Endodermal cell (in vitro differentiated cells): Measurements from ENCODE around the gene CDK5RAP2. TPM values are rescaled to one million over a fixed set of nuclear protein-coding genes. Genes with fewer than 3 reads are reported as not detected.

Experiments
- DNase-seq: peaks from one replicate; pipeline ENCODE4 v3.0.0-alpha.2; 2017
- H3K27ac ChIP-seq: 2 replicates; pipeline ENCODE4 v1.5.1; 2013; ENCODE audit warnings: mild to moderate bottlenecking, low read depth, low read length, moderate library complexity
- H3K27me3 ChIP-seq: 2 replicates; pipeline ENCODE4 v1.6.1; 2013; ENCODE audit warnings: mild to moderate bottlenecking, low read length, moderate library complexity; ENCODE audit not compliant: insufficient read depth, control insufficient read depth, poor library complexity, severe bottlenecking
- H3K36me3 ChIP-seq: 2 replicates; pipeline ENCODE4 v1.7.0; 2013; ENCODE audit warnings: mild to moderate bottlenecking, low read length, moderate library complexity; ENCODE audit not compliant: control insufficient read depth, insufficient read depth
- H3K4me1 ChIP-seq: one replicate; pipeline ENCODE4 v1.7.0; 2013; ENCODE audit warnings: low read length; ENCODE audit not compliant: control insufficient read depth, insufficient read depth
- H3K4me3 ChIP-seq: 2 replicates; pipeline ENCODE4 v1.5.1; 2013; ENCODE audit warnings: mild to moderate bottlenecking, low read length, moderate library complexity
- H3K9ac ChIP-seq: 2 replicates; pipeline ENCODE4 v1.6.1; 2013; ENCODE audit warnings: mild to moderate bottlenecking, low read length, moderate library complexity; ENCODE audit not compliant: poor library complexity, severe bottlenecking; ENCODE audit errors: extremely low read depth
- H3K9me3 ChIP-seq: 2 replicates; pipeline ENCODE4 v1.6.1; 2013; ENCODE audit warnings: mild to moderate bottlenecking, low read length, moderate library complexity; ENCODE audit not compliant: control insufficient read depth
- H3K27ac Mint-ChIP-seq: 2 replicates; pipeline ENCODE4 v1.8.0; 2020; ENCODE audit warnings: mixed read lengths
- H3K27me3 Mint-ChIP-seq: 2 replicates; pipeline ENCODE4 v1.8.0; 2021; ENCODE audit warnings: mild to moderate bottlenecking, mixed read lengths; ENCODE audit not compliant: insufficient read depth
- H3K36me3 Mint-ChIP-seq: 2 replicates; pipeline ENCODE4 v1.8.0; 2020; ENCODE audit warnings: low read depth, mixed read lengths
- H3K4me1 Mint-ChIP-seq: 2 replicates; pipeline ENCODE4 v1.8.0; 2020; ENCODE audit warnings: mixed read lengths
- H3K4me3 Mint-ChIP-seq: 2 replicates; pipeline ENCODE4 v1.8.0; 2020; ENCODE audit warnings: mild to moderate bottlenecking, moderate library complexity, mixed read lengths
- H3K9me3 Mint-ChIP-seq: 2 replicates; pipeline ENCODE4 v1.8.0; 2020; ENCODE audit warnings: mild to moderate bottlenecking, mixed read lengths
- CTCF ChIP-seq: fragments of 200-600 bp; sonication (generic); conservative IDR thresholded peaks from 2 replicates; pipeline ENCODE4 v1.5.0; 2021; ENCODE audit warnings: antibody characterized with exemption, mild to moderate bottlenecking
- WGBS, 2 experiments: methylation state at CpG; one replicate each; pipeline versions ENCODE4 v1.1.5 to v1.1.7; 2013; ENCODE audit warnings: missing lambda C conversion rate in 2 of 2, mixed read lengths in 1 of 2; ENCODE audit not compliant: insufficient coverage in 1 of 2, insufficient read length in 1 of 2; 5-methylcytosine and 5-hydroxymethylcytosine counted together
- total RNA-seq, 2 donors: library from RNA; stranded (reverse); fragmentation: NEBNext Ultra II Directional in 1 of 2; extraction: Animal tissue kit (Norgen Biotek cat#: 25700) in 1 of 2; gene quantifications; 2 replicates in 1 of 2; 3 replicates in 1 of 2; pipeline ENCODE4 v1.2.1, GENCODE V29; 2021

CDK5RAP2 gene
- total RNA-seq, 2 donors from 2014 or later, result 68.2 to 92.0 TPM

DNA sequence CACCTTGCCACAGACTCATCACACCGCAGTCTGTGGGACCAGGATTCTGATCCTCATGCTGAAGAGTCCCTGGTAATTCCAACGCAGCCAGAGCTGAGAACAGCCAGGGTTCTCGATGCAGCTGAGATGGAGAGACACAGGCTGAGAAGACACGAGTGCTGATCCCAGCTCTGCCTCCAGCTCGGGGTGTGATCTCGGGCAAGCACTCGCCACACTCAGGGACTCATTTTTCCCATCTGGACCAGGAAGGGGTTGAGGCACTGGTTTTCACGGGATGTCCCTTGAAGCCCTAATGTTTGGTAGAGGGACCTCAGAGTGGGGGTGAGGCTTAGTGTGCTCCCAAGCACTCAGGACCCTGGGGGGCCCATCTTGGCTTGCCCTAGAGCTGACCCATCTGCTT lies 200.4 kb downstream of the CDK5RAP2 start:
- 95 to 98% methylated on average over 6 to 8 of the region's 8 CpGs for WGBS, 2 experiments
- no peak overlapping the region for H3K4me3 Mint-ChIP-seq
- Histone ChIP-seq H3K4me3 (no peak overlapping the region), H3K9me3 (peaks cover 14% of the 10 kb centered on the region), H3K27me3 (no peaks in the 10 kb centered on the region), H3K9ac (no peak overlapping the region), H3K27ac (no peak overlapping the region), H3K4me1 (no peaks in the 10 kb centered on the region), H3K36me3 (no peaks in the 10 kb centered on the region)
- H3K9me3 Mint-ChIP-seq, result peaks cover 21% of the 10 kb centered on the region
- DNase-seq, result no peak
- no peak overlapping the region for H3K27ac Mint-ChIP-seq
- peaks cover 35% of the 10 kb centered on the region for H3K27me3 Mint-ChIP-seq
- no peak for TF ChIP-seq CTCF
- H3K36me3 Mint-ChIP-seq, result peaks cover 3% of the 10 kb centered on the region
- H3K4me1 Mint-ChIP-seq, result peaks cover 12% of the 10 kb centered on the region

- Histone ChIP-seq H3K9ac (no peak overlapping the region), H3K36me3 (no peaks in the 10 kb centered on the region), H3K4me1 (no peaks in the 10 kb centered on the region), H3K27me3 (no peaks in the 10 kb centered on the region), H3K27ac (no peak overlapping the region), H3K9me3 (peaks cover 14% of the 10 kb centered on the region), H3K4me3 (no peak overlapping the region)
- H3K4me3 Mint-ChIP-seq, result no peak overlapping the region
- no peak for TF ChIP-seq CTCF
- H3K36me3 Mint-ChIP-seq, result peaks cover 3% of the 10 kb centered on the region
- no peak overlapping the region for H3K27ac Mint-ChIP-seq
- DNase-seq, result no peak
- H3K4me1 Mint-ChIP-seq, result peaks cover 6% of the 10 kb centered on the region
- peaks cover 40% of the 10 kb centered on the region for H3K27me3 Mint-ChIP-seq
- H3K9me3 Mint-ChIP-seq, result peaks cover 21% of the 10 kb centered on the region
- 90% methylated on average over 5 of the region's 5 CpGs for WGBS, 2 experiments
Observed at GRCh38 chr9:120378680-120379079, 201.3 kb downstream of the CDK5RAP2 start.

- WGBS, 2 experiments, result 92 to 94% methylated on average over 14 to 23 of the region's 23 CpGs
- Histone ChIP-seq H3K27ac (no peak overlapping the region), H3K27me3 (peaks cover 4% of the 10 kb centered on the region), H3K4me3 (no peak overlapping the region), H3K9me3 (peaks cover 14% of the 10 kb centered on the region), H3K9ac (no peak overlapping the region), H3K4me1 (no peaks in the 10 kb centered on the region), H3K36me3 (no peaks in the 10 kb centered on the region)
- no peak for TF ChIP-seq CTCF
- Mint-ChIP-seq H3K4me3 (no peak overlapping the region), H3K27me3 (peaks cover 49% of the 10 kb centered on the region), H3K36me3 (peaks cover 3% of the 10 kb centered on the region), H3K27ac (no peak overlapping the region), H3K9me3 (peaks cover 22% of the 10 kb centered on the region), H3K4me1 (peaks cover 6% of the 10 kb centered on the region)
- DNase-seq, result no peak
Observed at GRCh38 chr9:120377268-120378159, 202.5 kb downstream of the CDK5RAP2 start.
